Globus pallidus (tissue), 1 donor: ENCODE data around the gene SCAP.

Experiments used
- DNase-seq: peaks from one replicate; pipeline ENCODE4 v3.0.0-alpha.2; 2015; ENCODE audit warnings: low spot score

Gene SCAP

GRCh38 chr3:47430606-47431005 is 45.1 kb downstream of the SCAP start:
- no peak for DNase-seq

DNA sequence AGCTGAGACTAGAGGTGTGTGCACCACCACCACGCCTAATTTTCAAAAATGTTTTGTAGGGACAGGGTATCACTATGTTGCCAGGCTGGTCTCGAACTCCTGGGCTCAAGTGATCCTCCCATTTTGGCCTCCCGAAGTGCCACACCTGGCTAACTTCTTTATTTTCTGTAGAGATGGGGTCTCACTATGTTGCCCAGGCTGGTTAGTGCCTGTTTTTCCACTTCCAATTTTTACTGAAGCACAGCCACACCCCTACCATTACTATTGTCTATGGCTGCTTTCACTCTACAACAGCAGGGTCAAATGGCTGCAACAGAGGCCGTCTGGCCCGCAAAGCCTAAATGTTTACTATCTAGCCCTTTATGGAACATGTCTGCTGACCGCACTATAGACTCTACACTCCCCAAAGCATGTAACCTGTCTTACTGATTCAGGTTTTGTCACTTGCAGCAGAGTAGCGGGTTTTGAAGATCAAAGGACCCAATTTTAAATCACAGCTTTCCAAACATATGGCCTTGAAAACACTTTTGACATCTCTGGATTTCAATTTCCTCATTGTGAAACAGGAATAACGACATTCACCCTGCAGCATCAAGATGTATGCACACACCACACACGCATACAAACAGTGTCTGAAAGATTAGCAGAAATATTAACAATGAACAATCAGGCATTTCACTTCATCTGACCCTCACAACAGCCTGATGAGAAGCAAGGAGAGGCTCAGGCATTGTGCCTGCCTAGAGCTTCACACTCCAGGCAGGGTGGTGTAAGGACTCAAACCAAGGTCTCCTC is 46.1 kb downstream of the SCAP start:
- no peak for DNase-seq

DNA sequence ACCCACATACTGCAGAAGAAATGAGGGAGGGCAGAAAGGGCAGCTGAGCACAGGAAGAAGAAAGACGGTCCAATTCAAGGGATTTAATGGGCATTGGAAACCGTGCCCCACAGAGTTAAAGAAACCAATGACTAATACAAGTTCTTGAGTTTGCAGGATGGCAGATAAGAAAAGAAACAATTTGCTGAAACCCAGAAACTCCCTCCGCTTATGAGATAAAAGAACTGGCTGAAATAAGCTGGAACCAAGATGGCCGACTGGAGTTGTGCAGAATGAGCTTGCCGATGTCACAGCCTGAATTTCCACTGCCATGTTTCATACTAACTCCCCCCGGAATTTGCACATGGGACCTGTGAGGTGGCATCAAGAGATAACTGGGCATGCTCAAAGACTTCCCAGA is 47.1 kb downstream of the SCAP start:
- DNase-seq, result no peak

- DNase-seq, result no peak
Observed at GRCh38 chr3:47427866-47428265, 47.9 kb downstream of the SCAP start.

DNA sequence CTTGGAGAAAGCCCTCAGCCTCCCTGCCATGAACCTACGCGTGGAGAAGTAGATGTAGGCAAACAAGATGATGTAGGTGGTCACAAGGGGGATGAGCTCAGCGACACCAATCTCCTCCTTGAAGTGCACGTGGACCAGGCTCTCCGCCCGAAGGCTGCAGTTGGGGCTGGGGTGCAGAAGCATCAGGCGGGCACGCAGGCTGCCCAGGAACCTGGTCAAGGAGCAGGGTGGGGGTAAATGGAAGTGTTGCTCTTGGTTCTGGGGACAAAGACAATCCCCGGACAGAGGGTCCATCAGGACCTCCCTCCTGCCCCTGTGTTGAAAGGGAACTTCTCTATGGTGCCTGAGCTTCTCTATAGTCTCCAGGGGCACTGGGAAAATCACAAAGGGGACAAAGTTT is 49.8 kb downstream of the SCAP start:
- no peak for DNase-seq

DNA sequence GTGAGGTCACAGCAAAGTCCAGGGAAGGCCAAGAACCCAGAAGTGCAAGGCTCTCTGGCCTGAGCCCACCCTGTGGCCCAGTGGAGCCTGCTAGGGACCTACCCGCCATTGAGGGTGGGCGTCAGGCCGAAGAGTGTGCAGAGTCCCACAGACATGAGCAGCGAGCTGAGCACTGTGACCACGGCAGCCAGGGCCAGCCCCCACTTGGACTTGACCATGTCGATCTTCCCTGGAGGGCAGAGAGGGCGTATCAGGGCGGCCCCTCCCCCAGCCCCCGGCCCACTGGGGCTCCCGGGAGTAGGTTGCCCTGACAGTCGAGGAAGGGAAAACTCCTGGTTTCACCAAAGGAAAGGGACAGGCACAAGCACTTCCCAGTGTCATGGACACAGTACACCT is 50.4 kb downstream of the SCAP start:
- no peak for DNase-seq

GRCh38 chr3:47424434-47425382 is 51.0 kb downstream of the SCAP start:
- no peak for DNase-seq

DNA sequence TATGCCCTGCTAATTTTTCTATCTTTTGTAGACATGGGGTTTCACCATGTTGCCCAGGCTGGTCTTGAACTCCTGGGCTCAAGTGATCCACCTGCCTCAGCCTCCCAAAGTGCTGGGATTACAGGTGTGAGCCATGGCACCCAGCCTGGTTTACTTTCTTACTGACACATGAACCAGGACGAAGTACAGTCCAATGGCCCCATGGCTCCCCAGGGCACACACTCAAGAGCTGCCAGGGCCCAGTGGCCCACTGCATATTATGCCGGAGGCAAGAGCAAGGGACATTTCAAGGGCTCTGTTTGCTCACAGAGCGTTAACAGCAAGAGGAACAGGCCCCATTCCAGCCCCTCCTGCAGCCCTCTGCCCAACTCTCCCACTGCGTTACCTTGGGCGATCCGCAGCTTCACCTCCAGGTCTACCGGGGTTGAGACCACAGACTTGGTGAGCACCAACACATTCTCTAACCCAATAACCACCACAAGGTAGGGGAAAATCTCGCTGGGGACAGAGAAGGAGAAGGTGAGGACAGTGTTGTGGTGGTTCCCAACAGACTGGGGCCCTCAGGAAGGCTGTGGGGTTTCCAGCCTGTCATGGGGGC is 52.1 kb downstream of the SCAP start:
- no peak for DNase-seq

DNA sequence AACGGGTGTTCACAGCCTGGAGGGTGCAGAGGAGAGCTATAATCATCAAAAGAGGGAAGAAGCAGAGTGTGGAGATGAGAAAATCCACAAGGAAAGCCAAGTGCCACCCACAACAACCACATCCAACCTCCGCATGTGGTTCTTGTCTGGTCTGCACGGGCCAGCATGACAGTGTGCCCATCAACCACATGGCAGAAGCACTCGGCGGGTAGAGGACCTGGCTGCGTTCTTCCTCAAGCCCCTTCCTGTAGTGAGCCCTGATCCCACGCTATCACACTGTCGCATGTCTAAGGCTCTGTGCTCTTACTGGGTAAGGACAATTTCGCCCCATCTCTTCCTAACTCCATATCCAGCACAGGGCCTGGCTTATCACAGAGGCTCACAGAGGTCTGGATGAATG is 53.0 kb downstream of the SCAP start:
- DNase-seq, result no peak

GRCh38 chr3:47421741-47422649 is 53.7 kb downstream of the SCAP start:
- DNase-seq, result no peak

DNA sequence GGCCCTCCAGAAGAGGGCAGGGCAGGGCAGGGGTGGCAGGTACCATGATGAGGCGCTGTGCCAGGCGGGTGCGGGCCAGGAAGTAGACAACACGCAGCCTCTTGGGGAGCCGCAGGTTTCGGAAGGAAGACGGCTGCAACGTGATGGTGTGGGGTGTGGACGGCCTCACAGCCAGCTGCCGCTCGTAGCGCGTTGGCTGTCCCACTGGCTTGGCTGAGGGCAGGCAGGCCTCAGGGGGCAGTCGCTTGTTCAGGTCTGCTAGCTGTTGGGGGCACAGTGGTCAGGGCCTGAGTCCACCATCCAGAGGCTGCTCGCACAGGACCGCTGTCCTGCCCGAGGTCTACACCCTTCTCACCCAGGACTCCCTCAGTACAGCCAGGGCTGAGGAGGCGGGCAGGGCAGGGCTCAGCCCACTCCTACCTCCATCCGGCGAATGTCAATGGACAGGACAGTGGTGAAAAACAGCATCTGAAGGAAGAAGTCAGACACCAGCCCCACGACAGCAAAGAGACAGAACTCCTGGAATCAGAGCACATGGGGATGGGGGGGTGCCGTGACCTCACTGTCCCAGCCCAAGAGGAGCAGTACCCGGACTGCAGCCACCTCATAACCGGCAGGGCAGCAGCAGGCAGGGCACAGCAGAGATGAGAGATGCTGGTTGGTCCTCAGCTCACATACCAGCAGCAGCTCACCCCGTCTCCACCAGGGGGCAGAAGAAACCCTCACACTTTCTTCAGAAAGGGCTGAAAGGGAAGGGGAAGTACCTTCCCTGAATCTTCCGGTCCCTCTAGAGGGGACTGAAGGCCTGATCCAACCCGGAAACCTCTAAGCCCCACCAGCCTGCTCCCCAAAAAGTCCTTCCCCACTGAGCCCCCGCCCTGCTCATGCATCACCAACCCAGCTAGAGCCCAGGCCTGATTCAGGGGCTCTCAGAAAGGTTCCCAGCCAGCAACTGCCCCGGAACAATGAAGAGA is 54.9 kb downstream of the SCAP start:
- DNase-seq, result peak; percentile 83

DNA sequence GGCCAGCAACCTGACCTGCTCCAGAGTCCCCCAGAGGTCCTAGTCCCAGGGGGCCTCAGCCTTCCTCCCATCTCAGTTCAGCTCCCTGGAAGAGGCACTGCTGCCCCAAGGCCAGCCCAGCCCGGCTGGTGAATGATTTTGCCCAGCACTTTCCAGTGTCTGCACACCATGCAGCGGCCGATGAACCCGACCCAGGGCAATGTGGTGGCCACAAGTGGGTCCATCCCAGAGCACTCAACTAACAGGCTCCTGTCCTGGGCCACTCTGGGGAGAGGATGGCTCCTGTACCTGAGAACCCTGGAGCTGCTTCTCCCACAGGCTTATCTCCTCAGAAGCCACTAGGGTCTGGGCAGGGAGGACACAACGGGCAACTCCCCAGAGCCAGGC is 55.7 kb downstream of the SCAP start:
- no peak for DNase-seq

- no peak for DNase-seq
Observed at GRCh38 chr3:47419083-47420043, 56.4 kb downstream of the SCAP start.

DNA sequence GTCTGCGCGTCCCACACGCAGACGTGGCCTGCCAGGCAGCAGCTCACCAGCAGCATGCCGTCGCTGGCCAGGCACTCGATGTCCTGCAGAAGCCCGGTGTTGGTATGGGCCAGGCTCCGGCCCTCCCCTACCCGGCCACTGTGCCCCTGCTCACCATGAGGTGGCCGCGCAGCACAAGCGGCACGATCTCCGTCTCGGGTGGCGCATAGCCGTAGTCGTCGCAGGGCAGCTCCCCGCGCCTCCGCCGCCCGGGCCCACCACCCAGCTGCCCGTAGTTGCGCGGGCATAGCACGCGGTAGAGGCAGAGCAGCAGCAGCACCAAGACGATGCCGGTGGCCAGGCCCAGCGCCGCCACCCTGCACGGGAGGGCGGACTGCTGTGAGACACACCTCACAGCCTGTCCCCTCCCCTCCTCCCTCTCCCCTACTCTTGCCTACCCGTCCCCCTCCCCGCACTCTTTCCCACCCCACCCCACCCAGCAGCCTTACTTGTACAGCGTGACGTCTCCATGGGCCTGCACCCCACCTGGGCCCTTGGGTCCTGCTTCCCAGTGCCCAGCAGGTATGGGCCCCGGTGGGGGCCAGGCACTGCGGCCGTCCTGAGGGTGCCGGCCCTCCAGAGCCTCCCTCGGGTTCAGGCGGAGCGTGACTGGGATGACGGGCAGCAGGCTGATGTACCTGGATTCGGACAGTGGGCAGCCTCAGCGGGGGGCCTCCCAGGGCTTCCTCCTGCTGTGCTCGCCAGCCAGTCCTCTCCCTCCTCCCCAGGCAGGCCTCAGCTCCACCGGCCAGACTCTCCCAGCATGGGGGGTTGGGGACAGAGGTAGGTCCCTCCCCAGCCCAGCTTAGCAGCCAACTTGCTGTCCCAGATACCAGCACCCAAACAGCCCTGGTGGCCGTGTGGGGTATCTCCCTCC is 57.3 kb downstream of the SCAP start:
- no peak for DNase-seq

DNA sequence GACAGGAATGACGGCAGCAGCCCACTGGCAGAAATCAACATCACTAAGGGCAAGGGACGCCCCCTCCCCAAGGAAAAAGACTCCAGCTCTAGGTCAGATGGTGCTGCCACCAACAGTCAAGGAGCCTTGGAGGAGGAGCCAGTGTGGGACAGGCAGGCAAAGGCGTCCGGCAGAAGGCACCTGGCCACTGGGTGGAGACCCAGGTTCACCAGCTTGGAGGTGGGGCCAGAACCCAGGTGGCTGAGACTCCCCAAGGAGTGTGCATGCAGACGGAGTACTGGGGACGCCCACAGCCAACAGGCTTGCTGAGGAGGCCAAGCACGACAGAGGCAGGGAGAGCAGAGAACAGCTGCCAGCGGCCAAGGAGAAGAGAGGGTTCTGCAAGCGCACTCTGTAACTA is 59.7 kb downstream of the SCAP start:
- no peak for DNase-seq

DNA sequence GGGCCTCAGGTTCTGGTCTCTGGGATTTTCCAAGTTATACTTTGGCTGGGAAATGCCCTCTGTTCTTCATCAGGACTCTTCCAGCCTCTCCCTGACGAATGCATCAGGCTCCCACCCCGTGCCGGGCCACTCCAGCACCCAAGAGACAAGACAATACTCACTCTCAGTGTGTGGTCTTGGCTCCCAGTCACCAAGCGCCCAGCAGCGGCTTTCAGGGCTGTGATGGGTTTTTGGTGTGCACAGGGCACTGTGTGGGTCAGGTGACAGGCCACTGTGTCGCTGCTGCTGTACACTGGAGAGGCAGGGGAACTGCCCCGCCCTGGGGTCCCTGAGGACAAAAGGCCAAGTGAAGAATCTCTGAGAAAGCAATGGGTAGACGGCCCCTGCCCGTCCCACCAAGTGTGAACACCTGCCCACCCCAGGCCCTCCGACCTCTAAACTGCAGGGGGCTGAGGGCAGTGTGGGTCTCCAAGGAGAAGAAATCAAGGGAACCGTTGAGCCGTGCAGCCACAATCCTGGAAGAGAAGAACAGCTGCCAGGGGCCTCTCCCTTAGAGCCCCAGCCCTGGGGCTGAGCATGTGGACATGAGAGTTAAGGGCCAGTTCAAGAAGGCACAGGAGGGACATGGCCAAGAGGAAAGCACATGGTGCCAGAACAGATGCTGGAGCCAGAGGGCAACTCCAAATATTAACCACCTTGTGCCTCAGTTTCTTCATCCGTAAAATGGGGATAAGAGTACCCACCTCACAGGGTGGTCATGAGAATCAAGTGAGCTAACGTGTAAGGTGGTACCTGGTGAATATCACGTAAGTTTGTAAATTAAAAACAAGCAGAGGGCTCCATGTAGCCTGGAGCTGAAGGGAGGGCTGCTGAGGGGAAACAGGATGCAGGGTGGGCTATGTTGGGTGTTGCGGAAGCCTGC is 60.8 kb downstream of the SCAP start:
- DNase-seq, result peak; percentile 78

DNA sequence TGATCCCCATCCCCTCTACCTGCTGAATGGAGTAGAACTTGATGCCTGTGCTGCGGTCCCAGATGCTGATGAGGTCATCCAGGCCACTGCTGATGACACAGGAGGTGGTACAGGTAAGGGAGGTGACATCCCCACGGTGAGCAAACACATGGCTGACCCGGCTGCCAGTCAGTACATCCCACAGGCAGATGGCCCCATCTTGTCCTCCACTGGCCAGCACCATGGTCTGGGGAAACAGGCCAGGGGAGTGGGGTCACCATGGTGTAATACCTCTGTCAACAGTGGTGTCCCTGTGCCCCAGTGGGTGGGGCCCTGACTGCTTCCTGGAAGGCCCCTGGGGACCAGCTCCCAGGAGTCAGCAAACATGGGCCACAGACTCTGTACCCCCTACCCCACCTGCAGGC is 61.6 kb downstream of the SCAP start:
- DNase-seq, result no peak
